Panc1 (cell line): ENCODE data around the gene UGGT1.

ENCODE experiments used
- POLR2AphosphoS5 ChIP-seq: IDR thresholded peaks from 2 replicates; pipeline ENCODE4 v1.6.1; 2012; ENCODE audit warnings: mild to moderate bottlenecking, low read depth, low read length, moderate library complexity
- SIN3A ChIP-seq: IDR thresholded peaks from 2 replicates; pipeline ENCODE4 v1.6.1; 2012; ENCODE audit warnings: low read depth, mild to moderate bottlenecking, low read length, moderate library complexity, borderline replicate concordance; ENCODE audit not compliant: insufficient read depth
- TF ChIP-seq, protein P1 (sequence below): fragments of 450-650 bp; IDR thresholded peaks from 2 replicates; pipeline ENCODE4 v1.5.1; 2017; ENCODE audit warnings: mild to moderate bottlenecking
- TF ChIP-seq, protein P2 (sequence below), 2 experiments: IDR thresholded peaks; 2 replicates each; pipeline ENCODE4 v1.6.1; 2011 to 2012; ENCODE audit warnings: low read depth in 2 of 2, control low read depth in 1 of 2, low read length in 1 of 2, mild to moderate bottlenecking in 1 of 2, moderate library complexity in 1 of 2; ENCODE audit not compliant: insufficient read depth in 1 of 2

DNA sequence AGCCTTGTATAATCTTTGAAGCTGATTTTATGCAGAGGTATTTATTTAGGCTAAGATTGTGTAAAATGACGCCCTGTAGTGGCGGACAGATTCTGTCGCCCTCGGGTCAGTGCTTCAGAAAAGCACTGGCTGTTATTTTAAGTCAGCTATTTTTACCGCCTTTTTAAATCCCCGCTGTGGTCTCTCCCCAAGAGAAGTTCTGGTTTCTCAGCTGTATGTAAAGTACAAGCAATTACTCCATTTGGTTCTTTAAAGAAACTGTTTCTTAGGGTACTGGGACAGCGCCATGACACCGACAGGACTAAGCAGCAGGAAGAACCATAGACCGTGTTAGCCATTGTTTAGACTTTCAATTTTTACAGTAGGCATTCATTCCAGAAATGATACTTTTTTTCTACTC is 65.0 kb downstream of the UGGT1 start:
- no peak for TF ChIP-seq POLR2AphosphoS5
- TF ChIP-seq, protein P1, sequence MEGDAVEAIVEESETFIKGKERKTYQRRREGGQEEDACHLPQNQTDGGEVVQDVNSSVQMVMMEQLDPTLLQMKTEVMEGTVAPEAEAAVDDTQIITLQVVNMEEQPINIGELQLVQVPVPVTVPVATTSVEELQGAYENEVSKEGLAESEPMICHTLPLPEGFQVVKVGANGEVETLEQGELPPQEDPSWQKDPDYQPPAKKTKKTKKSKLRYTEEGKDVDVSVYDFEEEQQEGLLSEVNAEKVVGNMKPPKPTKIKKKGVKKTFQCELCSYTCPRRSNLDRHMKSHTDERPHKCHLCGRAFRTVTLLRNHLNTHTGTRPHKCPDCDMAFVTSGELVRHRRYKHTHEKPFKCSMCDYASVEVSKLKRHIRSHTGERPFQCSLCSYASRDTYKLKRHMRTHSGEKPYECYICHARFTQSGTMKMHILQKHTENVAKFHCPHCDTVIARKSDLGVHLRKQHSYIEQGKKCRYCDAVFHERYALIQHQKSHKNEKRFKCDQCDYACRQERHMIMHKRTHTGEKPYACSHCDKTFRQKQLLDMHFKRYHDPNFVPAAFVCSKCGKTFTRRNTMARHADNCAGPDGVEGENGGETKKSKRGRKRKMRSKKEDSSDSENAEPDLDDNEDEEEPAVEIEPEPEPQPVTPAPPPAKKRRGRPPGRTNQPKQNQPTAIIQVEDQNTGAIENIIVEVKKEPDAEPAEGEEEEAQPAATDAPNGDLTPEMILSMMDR = no peak
- no peak for TF ChIP-seq SIN3A
- TF ChIP-seq, protein P2, sequence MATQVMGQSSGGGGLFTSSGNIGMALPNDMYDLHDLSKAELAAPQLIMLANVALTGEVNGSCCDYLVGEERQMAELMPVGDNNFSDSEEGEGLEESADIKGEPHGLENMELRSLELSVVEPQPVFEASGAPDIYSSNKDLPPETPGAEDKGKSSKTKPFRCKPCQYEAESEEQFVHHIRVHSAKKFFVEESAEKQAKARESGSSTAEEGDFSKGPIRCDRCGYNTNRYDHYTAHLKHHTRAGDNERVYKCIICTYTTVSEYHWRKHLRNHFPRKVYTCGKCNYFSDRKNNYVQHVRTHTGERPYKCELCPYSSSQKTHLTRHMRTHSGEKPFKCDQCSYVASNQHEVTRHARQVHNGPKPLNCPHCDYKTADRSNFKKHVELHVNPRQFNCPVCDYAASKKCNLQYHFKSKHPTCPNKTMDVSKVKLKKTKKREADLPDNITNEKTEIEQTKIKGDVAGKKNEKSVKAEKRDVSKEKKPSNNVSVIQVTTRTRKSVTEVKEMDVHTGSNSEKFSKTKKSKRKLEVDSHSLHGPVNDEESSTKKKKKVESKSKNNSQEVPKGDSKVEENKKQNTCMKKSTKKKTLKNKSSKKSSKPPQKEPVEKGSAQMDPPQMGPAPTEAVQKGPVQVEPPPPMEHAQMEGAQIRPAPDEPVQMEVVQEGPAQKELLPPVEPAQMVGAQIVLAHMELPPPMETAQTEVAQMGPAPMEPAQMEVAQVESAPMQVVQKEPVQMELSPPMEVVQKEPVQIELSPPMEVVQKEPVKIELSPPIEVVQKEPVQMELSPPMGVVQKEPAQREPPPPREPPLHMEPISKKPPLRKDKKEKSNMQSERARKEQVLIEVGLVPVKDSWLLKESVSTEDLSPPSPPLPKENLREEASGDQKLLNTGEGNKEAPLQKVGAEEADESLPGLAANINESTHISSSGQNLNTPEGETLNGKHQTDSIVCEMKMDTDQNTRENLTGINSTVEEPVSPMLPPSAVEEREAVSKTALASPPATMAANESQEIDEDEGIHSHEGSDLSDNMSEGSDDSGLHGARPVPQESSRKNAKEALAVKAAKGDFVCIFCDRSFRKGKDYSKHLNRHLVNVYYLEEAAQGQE (IDR thresholded peaks at IDR 0.05; ENCODE audit: insufficient read depth in 1 of 2, low read depth in 2 of 2, low read length in 1 of 2) = no peak
